GM23248 (cell line): ENCODE measurements around the gene WNK4. TPM values are rescaled to one million over a fixed set of nuclear protein-coding genes. Genes with fewer than 3 reads are reported as not detected.

ENCODE experiments used
- DNase-seq: peaks from one replicate; pipeline ENCODE4 v3.0.0-alpha.2; 2015
- H2AFZ ChIP-seq: fragments of 200-600 bp; sonication (generic); 2 replicates; pipeline ENCODE4 v1.6.1; 2016; ENCODE audit warnings: antibody characterized with exemption
- H3F3A ChIP-seq: fragments of 200-600 bp; sonication (generic); 2 replicates; pipeline ENCODE4 v1.6.1; 2016; ENCODE audit warnings: mild to moderate bottlenecking, antibody characterized with exemption, mixed run types; ENCODE audit not compliant: insufficient read depth
- H3K27ac ChIP-seq: fragments of 200-600 bp; sonication (generic); 2 replicates; pipeline ENCODE4 v1.5.1; 2016; ENCODE audit warnings: mild to moderate bottlenecking
- H3K27me3 ChIP-seq: fragments of 200-600 bp; sonication (generic); replicated peaks from 2 replicates; pipeline ENCODE4 v1.6.1; 2016; ENCODE audit warnings: mild to moderate bottlenecking; ENCODE audit not compliant: insufficient read depth
- H3K36me3 ChIP-seq: fragments of 200-600 bp; sonication (generic); 2 replicates; pipeline ENCODE4 v1.6.1; 2016; ENCODE audit warnings: low read depth, mild to moderate bottlenecking
- H3K4me1 ChIP-seq: fragments of 200-600 bp; sonication (generic); 2 replicates; pipeline ENCODE4 v1.6.1; 2016; ENCODE audit warnings: mild to moderate bottlenecking; ENCODE audit not compliant: insufficient read depth
- H3K4me2 ChIP-seq: fragments of 200-600 bp; sonication (generic); one replicate; pipeline ENCODE4 v1.6.1; 2016; ENCODE audit warnings: mild to moderate bottlenecking; ENCODE audit not compliant: unreplicated experiment
- H3K4me3 ChIP-seq: fragments of 200-600 bp; sonication (generic); 2 replicates; pipeline ENCODE4 v1.5.1; 2016; ENCODE audit warnings: mild to moderate bottlenecking
- H3K79me2 ChIP-seq: fragments of 200-600 bp; sonication (generic); 2 replicates; pipeline ENCODE4 v1.6.1; 2016; ENCODE audit warnings: mild to moderate bottlenecking; ENCODE audit not compliant: insufficient read depth
- H3K9ac ChIP-seq: fragments of 200-600 bp; sonication (generic); 2 replicates; pipeline ENCODE4 v1.6.1; 2016; ENCODE audit warnings: mild to moderate bottlenecking
- H3K9me2 ChIP-seq: fragments of 200-600 bp; sonication (generic); 2 replicates; pipeline ENCODE4 v1.6.1; 2016; ENCODE audit warnings: mixed run types, mild to moderate bottlenecking, moderate library complexity; ENCODE audit not compliant: insufficient read depth
- H3K9me3 ChIP-seq: fragments of 200-600 bp; sonication (generic); one replicate; pipeline ENCODE4 v1.6.1; 2017; ENCODE audit warnings: low read depth
- H4K20me1 ChIP-seq: fragments of 200-600 bp; sonication (generic); 2 replicates; pipeline ENCODE4 v1.6.0; 2016; ENCODE audit not compliant: insufficient read depth
- EZH2 ChIP-seq: fragments of 200-600 bp; sonication (generic); IDR thresholded peaks from 2 replicates; pipeline ENCODE4 v1.6.1; 2018; ENCODE audit warnings: antibody characterized with exemption, mild to moderate bottlenecking; ENCODE audit not compliant: insufficient read depth, poor library complexity, severe bottlenecking
- EZH2phosphoT487 ChIP-seq: fragments of 200-600 bp; sonication (generic); IDR thresholded peaks from 2 replicates; pipeline ENCODE4 v1.6.1; 2018; ENCODE audit warnings: antibody characterized with exemption, moderate library complexity, mild to moderate bottlenecking, low read depth; ENCODE audit not compliant: insufficient read depth
- WGBS, 2 experiments: methylation state at CpG; one replicate each; pipeline ENCODE4 v1.1.6; 2015 to 2017; ENCODE audit warnings: low lambda C conversion rate in 2 of 2, low coverage in 1 of 2; ENCODE audit errors: missing lambda C conversion rate in 2 of 2; 5-methylcytosine and 5-hydroxymethylcytosine counted together
- in situ Hi-C: fragments of 300-500 bp; cut with MboI; formaldehyde crosslinking; loops from 2 replicates; pipeline ENCODE4 v1.15.0; 2020
- polyA plus RNA-seq: library from polyadenylated mRNA; unstranded; fragments of >200 nt; fragmentation: Nextera tagmentation; extraction: Ambion mirVana; gene quantifications from 2 replicates; pipeline ENCODE4 v1.2.1, GENCODE V29; 2016
- total RNA-seq: library from RNA; depleted of rRNA; stranded (reverse); fragments of >200 nt; shearing (Covaris generic); gene quantifications from 2 replicates; pipeline ENCODE4 v1.2.3, GENCODE V29; 2014

The WNK4 gene
- total and polyA plus RNA-seq, 2 experiments from 2014 or later, result 3.0 to 12.6 TPM

- H3F3A ChIP-seq, result no peaks in the 10 kb centered on the region
- no peaks in the 10 kb centered on the region for H3K4me1 ChIP-seq
- in situ Hi-C loops, result no loop called here
- H2AFZ ChIP-seq, result no peak overlapping the region
- H3K9me2 ChIP-seq, result no peaks in the 10 kb centered on the region
- H3K79me2 ChIP-seq, result no peaks in the 10 kb centered on the region
- H4K20me1 ChIP-seq, result no peaks in the 10 kb centered on the region
- no peak overlapping the region for H3K27ac ChIP-seq
- no peak for TF ChIP-seq EZH2phosphoT487
- no peak for TF ChIP-seq EZH2
- peaks cover 30% of the 10 kb centered on the region for H3K27me3 ChIP-seq
- H3K36me3 ChIP-seq, result no peaks in the 10 kb centered on the region
- H3K9ac ChIP-seq, result no peak overlapping the region
- no peak for DNase-seq
- no peaks in the 10 kb centered on the region for H3K9me3 ChIP-seq
- 66 to 68% methylated on average over 11 of the region's 11 CpGs for WGBS, 2 experiments
- no peak overlapping the region for H3K4me3 ChIP-seq
- no peak overlapping the region for H3K4me2 ChIP-seq
Measured at GRCh38 chr17:42759982-42760651, 20.3 kb upstream of the WNK4 start.

GRCh38 chr17:42760652-42761581 lies 19.5 kb upstream of the WNK4 start, which contains the start of gene RAMP2:
Gene RAMP2, plus strand, starts transcription at chr17:42761227. Its CDS starts 35 bp downstream, at chr17:42761262.
- H3K4me3 ChIP-seq, result peak within 1 kb of the TSS; percentile 65
- H3K79me2 ChIP-seq, result no peaks in the 10 kb centered on the region
- H2AFZ ChIP-seq, result peak within 1 kb of the TSS; percentile 80
- no peaks in the 10 kb centered on the region for H3F3A ChIP-seq
- no peaks in the 10 kb centered on the region for H3K36me3 ChIP-seq
- in situ Hi-C loops, result no loop called here
- no peaks in the 10 kb centered on the region for H3K4me1 ChIP-seq
- TF ChIP-seq EZH2phosphoT487, result no peak
- no peak for TF ChIP-seq EZH2
- H3K9me3 ChIP-seq, result no peaks in the 10 kb centered on the region
- no peak within 1 kb of the TSS; the same call in 1 of the 2 replicates for H3K9ac ChIP-seq
- no peak within 1 kb of the TSS for H3K27ac ChIP-seq
- DNase-seq, result peak; percentile 60
- no peaks in the 10 kb centered on the region for H3K9me2 ChIP-seq
- peak within 1 kb of the TSS; percentile 49 for H3K4me2 ChIP-seq
- WGBS, 2 experiments, result 6 to 13% methylated on average over 29 to 51 of the region's 92 CpGs
- peaks cover 30% of the 10 kb centered on the region for H3K27me3 ChIP-seq
- no peaks in the 10 kb centered on the region for H4K20me1 ChIP-seq

GRCh38 chr17:42761638-42762037 lies 18.8 kb upstream of the WNK4 start:
- no peak for DNase-seq
- Histone ChIP-seq H3F3A (no peaks in the 10 kb centered on the region), H3K9me3 (no peaks in the 10 kb centered on the region), H2AFZ (peak overlapping the region; percentile 80), H3K79me2 (no peaks in the 10 kb centered on the region), H3K27me3 (peaks cover 30% of the 10 kb centered on the region), H3K4me1 (no peaks in the 10 kb centered on the region), H4K20me1 (no peaks in the 10 kb centered on the region), H3K27ac (no peak overlapping the region), H3K9ac (no peak overlapping the region), H3K36me3 (no peaks in the 10 kb centered on the region), H3K4me3 (peak overlapping the region; percentile 65; the same call in 1 of the 2 replicates), H3K9me2 (no peaks in the 10 kb centered on the region), H3K4me2 (peak overlapping the region; percentile 49)
- in situ Hi-C loops, result no loop called here
- WGBS, 2 experiments, result 20 to 27% methylated on average over 10 to 12 of the region's 12 CpGs
- TF ChIP-seq EZH2 (no peak), EZH2phosphoT487 (no peak)

GRCh38 chr17:42766124-42766523 lies 14.3 kb upstream of the WNK4 start:
- DNase-seq, result no peak
- Histone ChIP-seq H3K4me1 (no peaks in the 10 kb centered on the region), H3K4me2 (no peak overlapping the region), H3K4me3 (no peak overlapping the region), H3K79me2 (no peaks in the 10 kb centered on the region), H2AFZ (no peak overlapping the region), H3K9ac (no peak overlapping the region), H4K20me1 (no peaks in the 10 kb centered on the region), H3F3A (no peaks in the 10 kb centered on the region), H3K9me3 (no peaks in the 10 kb centered on the region), H3K9me2 (no peaks in the 10 kb centered on the region), H3K36me3 (no peaks in the 10 kb centered on the region), H3K27ac (no peak overlapping the region), H3K27me3 (peaks cover 7% of the 10 kb centered on the region; the same call in 1 of the 2 replicates)
- 73 to 75% methylated on average over 6 of the region's 6 CpGs for WGBS, 2 experiments
- in situ Hi-C loops, result no loop called here
- no peak for TF ChIP-seq EZH2
- no peak for TF ChIP-seq EZH2phosphoT487
